MCF 10A (cell line): ENCODE results near the gene BRCC3. TPM values are rescaled to one million over a fixed set of nuclear protein-coding genes. Genes with fewer than 3 reads are reported as not detected.

Experiments
- total RNA-seq: library from RNA; stranded (reverse); gene quantifications from 2 replicates; pipeline ENCODE4 v1.2.3, GENCODE V29; 2022

BRCC3 gene
- total RNA-seq, 1 experiment from 2014 or later = 21.1 TPM

Other genes with a start within 250 kb of the BRCC3 start
- not detected in 2 replicates for gene SMIM9, start 236.8 kb upstream of the BRCC3 start, total RNA-seq
- gene F8A1, start 185.2 kb upstream of the BRCC3 start, total RNA-seq = 10.4 and 12.4 TPM in 2 replicates
- gene F8, start 48.8 kb upstream of the BRCC3 start, total RNA-seq = 5.3 and 6.1 TPM in 2 replicates
- 54.8 and 70.2 TPM in 2 replicates for gene FUNDC2, start 44.7 kb upstream of the BRCC3 start, total RNA-seq
- 8.0 and 10.1 TPM in 2 replicates for gene CMC4, start 372 bp upstream of the BRCC3 start, total RNA-seq
- 21.3 and 32.2 TPM in 2 replicates for gene MTCP1, start 372 bp upstream of the BRCC3 start, total RNA-seq
- gene VBP1, start 145.0 kb downstream of the BRCC3 start, total RNA-seq = 60.5 and 62.9 TPM in 2 replicates
- gene RAB39B, start 193.0 kb downstream of the BRCC3 start, total RNA-seq = 5.0 and 6.0 TPM in 2 replicates